SK-N-MC (cell line): ENCODE data around the gene KRTAP10-5.
"Not testable (repeated sequence)": the region's sequence is repeated elsewhere in the genome, so short reads cannot be mapped to it uniquely, and the experiment has no call there.

Experiments used
- EZH2 ChIP-seq: fragments of 200-600 bp; sonication (generic); IDR thresholded peaks from one replicate; pipeline ENCODE4 v1.6.1; 2017; ENCODE audit warnings: antibody characterized with exemption
- POLR2AphosphoS5 ChIP-seq: IDR thresholded peaks from 2 replicates; pipeline ENCODE4 v1.6.1; 2012; ENCODE audit warnings: mild to moderate bottlenecking, low read depth, low read length, borderline replicate concordance

- not testable (repeated sequence) for TF ChIP-seq POLR2AphosphoS5, EZH2
Observed at GRCh38 chr21:44573630-44574456, 6.6 kb downstream of the KRTAP10-5 start, which contains the start of gene KRTAP10-4.
